GM12873 (cell line): ENCODE measurements around the gene KCNQ5.

ENCODE experiments used
- TF ChIP-seq, protein P1 (sequence below): IDR thresholded peaks from 2 replicates; pipeline ENCODE4 v1.5.1; 2012; ENCODE audit warnings: low read depth, mild to moderate bottlenecking, moderate library complexity, low read length, control low read depth; ENCODE audit not compliant: insufficient read depth; ENCODE audit errors: missing control alignments

Gene KCNQ5

GRCh38 chr6:73004861-73005260, 383.0 kb downstream of the KCNQ5 start:
- TF ChIP-seq, protein P1, sequence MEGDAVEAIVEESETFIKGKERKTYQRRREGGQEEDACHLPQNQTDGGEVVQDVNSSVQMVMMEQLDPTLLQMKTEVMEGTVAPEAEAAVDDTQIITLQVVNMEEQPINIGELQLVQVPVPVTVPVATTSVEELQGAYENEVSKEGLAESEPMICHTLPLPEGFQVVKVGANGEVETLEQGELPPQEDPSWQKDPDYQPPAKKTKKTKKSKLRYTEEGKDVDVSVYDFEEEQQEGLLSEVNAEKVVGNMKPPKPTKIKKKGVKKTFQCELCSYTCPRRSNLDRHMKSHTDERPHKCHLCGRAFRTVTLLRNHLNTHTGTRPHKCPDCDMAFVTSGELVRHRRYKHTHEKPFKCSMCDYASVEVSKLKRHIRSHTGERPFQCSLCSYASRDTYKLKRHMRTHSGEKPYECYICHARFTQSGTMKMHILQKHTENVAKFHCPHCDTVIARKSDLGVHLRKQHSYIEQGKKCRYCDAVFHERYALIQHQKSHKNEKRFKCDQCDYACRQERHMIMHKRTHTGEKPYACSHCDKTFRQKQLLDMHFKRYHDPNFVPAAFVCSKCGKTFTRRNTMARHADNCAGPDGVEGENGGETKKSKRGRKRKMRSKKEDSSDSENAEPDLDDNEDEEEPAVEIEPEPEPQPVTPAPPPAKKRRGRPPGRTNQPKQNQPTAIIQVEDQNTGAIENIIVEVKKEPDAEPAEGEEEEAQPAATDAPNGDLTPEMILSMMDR = no peak

DNA sequence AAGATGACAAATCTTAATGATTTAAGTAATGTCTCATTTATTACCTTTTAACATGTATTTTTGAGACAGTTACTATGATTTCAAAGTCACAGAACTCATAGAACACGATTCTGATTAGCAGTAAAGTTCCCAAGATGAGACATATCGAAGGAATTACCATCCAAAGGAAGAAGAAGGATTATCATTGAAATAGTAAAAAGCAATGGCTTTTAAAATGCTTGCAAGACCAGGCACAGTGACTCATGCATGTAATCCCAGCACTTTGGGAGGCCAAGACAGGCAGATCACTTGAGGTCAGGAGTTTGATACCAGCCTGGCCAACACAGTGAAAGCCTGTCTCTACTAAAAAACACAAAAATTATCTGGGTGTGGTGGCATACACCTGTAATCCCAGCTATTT, 384.3 kb downstream of the KCNQ5 start:
- TF ChIP-seq, protein P1 = no peak

DNA sequence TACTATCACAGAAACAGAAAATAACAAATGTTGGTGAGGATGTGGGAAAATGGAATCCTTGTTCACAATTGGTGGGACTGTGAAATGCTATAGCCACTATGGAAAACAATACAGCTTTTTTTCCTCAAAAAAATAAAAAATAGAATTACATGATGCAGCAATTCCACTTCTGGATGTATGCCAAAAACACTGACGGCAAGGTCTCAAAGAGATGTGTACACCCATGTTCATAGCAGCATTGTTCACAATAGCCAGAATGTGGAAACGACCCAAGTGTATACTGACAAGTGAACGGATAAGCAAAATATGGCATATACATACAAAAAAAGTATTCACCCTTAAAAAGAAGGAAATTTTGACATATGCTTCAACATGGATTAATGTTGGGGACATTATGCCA, 390.1 kb downstream of the KCNQ5 start:
- TF ChIP-seq, protein P1 = no peak

- TF ChIP-seq, protein P1 = no peak
Observed at GRCh38 chr6:73017476-73017875, 395.6 kb downstream of the KCNQ5 start.

DNA sequence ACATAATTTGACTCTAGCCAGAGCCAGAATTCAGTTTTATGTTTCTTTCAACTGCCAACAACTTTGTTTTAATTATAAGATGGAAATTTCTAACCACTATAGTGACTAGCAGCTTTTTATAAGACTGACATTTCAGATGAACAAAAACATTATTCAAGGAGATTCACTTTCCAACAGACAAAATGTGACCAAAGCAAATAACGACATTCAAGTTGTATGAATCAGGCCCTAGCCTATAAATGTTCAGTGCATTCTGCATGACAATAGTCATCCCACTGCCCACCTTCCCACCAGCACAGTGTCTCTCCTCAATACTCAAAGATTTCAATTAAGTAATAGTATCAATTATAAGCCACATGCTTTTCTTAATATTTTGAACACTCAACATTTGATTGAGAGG, 402.7 kb downstream of the KCNQ5 start:
- TF ChIP-seq, protein P1 = no peak

- TF ChIP-seq, protein P1 = no peak
Observed at GRCh38 chr6:73027691-73028090, 405.8 kb downstream of the KCNQ5 start.

GRCh38 chr6:73028124-73028766, 406.4 kb downstream of the KCNQ5 start:
- TF ChIP-seq, protein P1 = no peak
